ENCODE measurements around the gene CD44. TPM values are rescaled to one million over a fixed set of nuclear protein-coding genes. Genes with fewer than 3 reads are reported as not detected.
A peak's percentile ranks its signal among the peaks of the same experiment; 100 is the strongest.

The CD44 gene
- total RNA-seq, 2 donors from 2014 or later: 321 to 613 TPM

- no peaks in the 10 kb centered on the region for H3K9me3 ChIP-seq
- no peaks in the 10 kb centered on the region for H3K27me3 ChIP-seq (replicated peaks; ENCODE audit: insufficient read depth)
- DNase-seq (ENCODE audit: low spot score) (no peak), ATAC-seq (ENCODE audit: insufficient number of reproducible peaks, low FRiP score, low read depth) (no peak)
- no peak for TF ChIP-seq CTCF (IDR thresholded peaks at IDR 0.05)
- H3K4me3 ChIP-seq: no peak overlapping the region
- H3K27ac ChIP-seq: no peak overlapping the region
- peaks cover 36% of the 10 kb centered on the region for H3K36me3 ChIP-seq
- peaks cover 0 to 10% of the 10 kb centered on the region in 2 donors for H3K4me1 ChIP-seq (ENCODE audit: control insufficient read depth in 1 of 2, low read depth in 2 of 2)
These were observed 67.6 kb downstream of the CD44 start for GRCh38 chr11:35206616-35207015.

GRCh38 chr11:35207471-35208403 is 68.8 kb downstream of the CD44 start:
- H3K4me1 ChIP-seq (ENCODE audit: control insufficient read depth in 1 of 2, low read depth in 2 of 2): peaks cover 0 to 16% of the 10 kb centered on the region in 2 donors
- H3K36me3 ChIP-seq: peaks cover 34% of the 10 kb centered on the region
- H3K4me3 ChIP-seq: no peak overlapping the region
- no peak for TF ChIP-seq CTCF (IDR thresholded peaks at IDR 0.05)
- ATAC-seq (ENCODE audit: insufficient number of reproducible peaks, low FRiP score, low read depth) (no peak), DNase-seq (ENCODE audit: low spot score) (no peak)
- H3K27ac ChIP-seq: no peak overlapping the region
- H3K27me3 ChIP-seq (replicated peaks; ENCODE audit: insufficient read depth): no peaks in the 10 kb centered on the region
- H3K9me3 ChIP-seq: no peaks in the 10 kb centered on the region

GRCh38 chr11:35208795-35209194 is 69.8 kb downstream of the CD44 start:
- no peak for ATAC-seq (ENCODE audit: insufficient number of reproducible peaks, low FRiP score, low read depth)
- peaks cover 0 to 26% of the 10 kb centered on the region in 2 donors for H3K4me1 ChIP-seq (ENCODE audit: control insufficient read depth in 1 of 2, low read depth in 2 of 2)
- no peak for DNase-seq (ENCODE audit: low spot score)
- H3K9me3 ChIP-seq: no peaks in the 10 kb centered on the region
- H3K4me3 ChIP-seq: no peak overlapping the region
- no peak for TF ChIP-seq CTCF (IDR thresholded peaks at IDR 0.05)
- H3K36me3 ChIP-seq: peaks cover 33% of the 10 kb centered on the region
- no peaks in the 10 kb centered on the region for H3K27me3 ChIP-seq (replicated peaks; ENCODE audit: insufficient read depth)
- H3K27ac ChIP-seq: no peak overlapping the region

DNA sequence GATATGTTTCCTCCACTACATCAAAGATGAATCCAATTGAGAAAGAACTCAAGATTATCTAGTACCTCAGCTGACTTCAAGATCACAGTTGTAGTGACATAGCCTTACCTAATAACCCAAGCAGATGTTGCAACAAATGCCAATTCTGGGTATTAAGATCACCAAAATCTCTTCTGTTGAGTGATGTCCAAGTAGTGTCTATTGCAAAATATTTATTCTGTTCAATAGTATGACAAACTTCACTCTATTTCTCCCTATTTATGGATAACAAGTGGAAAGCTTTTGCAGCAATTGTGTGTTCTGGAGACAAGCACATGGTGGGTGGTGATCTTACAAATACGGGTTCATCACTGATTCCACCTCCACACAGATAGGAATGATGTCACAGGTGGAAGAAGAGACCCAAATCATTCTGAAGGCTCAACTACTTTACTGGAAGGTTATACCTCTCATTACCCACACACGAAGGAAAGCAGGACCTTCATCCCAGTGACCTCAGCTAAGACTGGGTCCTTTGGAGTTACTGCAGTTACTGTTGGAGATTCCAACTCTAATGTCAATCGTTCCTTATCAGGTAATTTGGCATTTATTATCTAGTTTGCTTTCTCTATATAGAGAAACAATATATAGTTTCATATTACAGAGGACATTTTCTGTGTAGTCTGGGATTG is 72.0 kb downstream of the CD44 start:
- peaks cover 15% of the 10 kb centered on the region for H3K36me3 ChIP-seq
- TF ChIP-seq CTCF (IDR thresholded peaks at IDR 0.05): no peak
- H3K27ac ChIP-seq: no peak overlapping the region
- H3K4me1 ChIP-seq (ENCODE audit: control insufficient read depth in 1 of 2, low read depth in 2 of 2): peaks cover 5 to 37% of the 10 kb centered on the region in 2 donors
- H3K9me3 ChIP-seq: no peaks in the 10 kb centered on the region
- ATAC-seq (ENCODE audit: insufficient number of reproducible peaks, low FRiP score, low read depth): no peak
- no peaks in the 10 kb centered on the region for H3K27me3 ChIP-seq (replicated peaks; ENCODE audit: insufficient read depth)
- no peak for DNase-seq (ENCODE audit: low spot score)
- no peak overlapping the region for H3K4me3 ChIP-seq

GRCh38 chr11:35211952-35212351 is 73.0 kb downstream of the CD44 start:
- H3K27ac ChIP-seq: peak overlapping the region; percentile 27 to 30
- H3K9me3 ChIP-seq: no peaks in the 10 kb centered on the region
- DNase-seq (ENCODE audit: low spot score): no peak
- H3K36me3 ChIP-seq: peaks cover 17% of the 10 kb centered on the region
- TF ChIP-seq CTCF (IDR thresholded peaks at IDR 0.05): no peak
- ATAC-seq (ENCODE audit: insufficient number of reproducible peaks, low FRiP score, low read depth): no peak
- H3K4me3 ChIP-seq: no peak overlapping the region
- H3K4me1 ChIP-seq (ENCODE audit: control insufficient read depth in 1 of 2, low read depth in 2 of 2): peaks cover 5 to 37% of the 10 kb centered on the region in 2 donors
- no peaks in the 10 kb centered on the region for H3K27me3 ChIP-seq (replicated peaks; ENCODE audit: insufficient read depth)

Measured in thoracic aorta (tissue), 2 donors.